Measurements from ENCODE around the gene LGR5.
"Not testable (repeated sequence)": the region's sequence is repeated elsewhere in the genome, so short reads cannot be mapped to it uniquely, and the experiment has no call there.

The LGR5 gene

DNA sequence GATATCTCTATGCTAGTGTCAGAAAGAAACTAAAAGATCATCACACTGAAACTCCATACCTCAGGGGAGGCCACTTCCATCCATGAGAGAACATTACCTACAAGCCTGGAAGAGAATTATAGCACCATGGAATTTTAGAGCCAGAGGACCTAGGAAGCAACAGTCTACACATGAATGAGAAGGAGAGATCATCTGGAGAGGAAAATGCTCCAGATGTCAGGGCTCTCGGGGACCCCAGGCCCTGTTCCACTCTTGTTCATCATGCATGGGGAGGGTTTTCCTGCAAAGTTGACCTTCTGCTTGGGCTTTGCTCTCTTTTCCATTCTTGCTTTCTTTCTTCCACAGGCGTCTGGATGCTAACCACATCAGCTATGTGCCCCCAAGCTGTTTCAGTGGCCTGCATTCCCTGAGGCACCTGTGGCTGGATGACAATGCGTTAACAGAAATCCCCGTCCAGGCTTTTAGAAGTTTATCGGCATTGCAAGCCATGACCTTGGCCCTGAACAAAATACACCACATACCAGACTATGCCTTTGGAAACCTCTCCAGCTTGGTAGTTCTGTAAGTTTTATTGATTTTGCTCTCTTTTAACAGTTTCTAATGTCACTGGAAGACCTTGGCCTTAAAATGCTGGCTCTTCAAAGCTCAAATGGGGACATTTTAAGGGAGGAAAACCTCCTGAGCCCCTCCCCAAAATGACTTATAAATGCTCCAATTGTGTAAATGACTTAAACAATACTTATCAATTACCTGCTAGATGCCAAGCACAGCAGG is 113.3 kb downstream of the LGR5 start:
- no peak for DNase-seq (ENCODE audit: low read depth)

DNA sequence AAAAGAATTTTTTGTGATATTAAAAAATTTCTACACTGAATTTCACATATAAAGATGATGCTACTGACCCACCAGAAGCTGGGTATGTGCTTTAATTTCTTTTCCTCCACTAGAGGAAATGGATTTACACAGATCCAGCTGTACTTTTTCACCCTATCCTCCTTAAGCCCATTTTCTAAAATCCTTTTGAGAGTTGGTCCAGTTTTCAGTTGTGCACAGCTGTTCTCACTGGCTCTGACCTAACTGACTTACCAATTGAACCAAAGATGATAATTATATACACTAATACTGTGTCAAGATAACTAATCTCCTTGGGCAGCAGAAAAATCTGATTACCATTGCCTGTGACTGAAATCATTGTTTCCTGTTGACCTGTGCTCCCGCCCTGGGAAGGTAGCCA is 115.6 kb downstream of the LGR5 start:
- no peak for DNase-seq (ENCODE audit: low read depth)

DNA sequence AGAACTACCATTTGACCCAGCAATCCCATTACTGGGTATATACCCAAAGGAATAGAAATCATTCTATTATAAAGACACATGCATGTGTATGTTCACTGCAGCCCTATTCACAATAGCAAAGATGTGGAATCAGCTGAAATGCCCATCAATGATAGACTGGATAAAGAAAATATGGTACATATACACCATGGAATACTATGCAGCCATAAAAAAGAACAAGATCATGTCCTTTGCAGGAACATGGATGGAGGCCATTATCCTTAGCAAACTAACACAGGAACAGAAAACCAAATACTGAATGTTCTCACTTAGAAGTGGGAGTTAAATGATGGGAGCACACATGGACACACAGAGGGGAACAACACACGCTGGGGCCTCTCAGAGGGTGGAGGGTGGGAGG is 116.2 kb downstream of the LGR5 start:
- not testable (repeated sequence) for DNase-seq (ENCODE audit: low read depth)

DNA sequence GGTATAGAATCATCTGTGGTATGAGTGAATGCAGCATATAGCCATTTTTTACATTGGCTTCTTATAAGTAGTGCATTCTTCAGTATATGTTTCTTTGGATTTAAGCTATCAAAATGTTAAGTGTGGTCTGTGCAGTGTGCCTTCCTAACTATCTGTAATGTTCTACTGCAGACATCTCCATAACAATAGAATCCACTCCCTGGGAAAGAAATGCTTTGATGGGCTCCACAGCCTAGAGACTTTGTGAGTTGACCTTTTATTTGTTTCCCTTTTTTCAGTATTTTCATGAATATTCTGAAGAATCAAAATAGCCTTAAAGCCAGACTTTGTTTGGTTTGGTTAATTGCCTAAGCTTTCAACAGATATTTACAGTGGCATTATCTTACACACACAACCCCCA is 116.8 kb downstream of the LGR5 start:
- DNase-seq (ENCODE audit: low read depth) = no peak

DNA sequence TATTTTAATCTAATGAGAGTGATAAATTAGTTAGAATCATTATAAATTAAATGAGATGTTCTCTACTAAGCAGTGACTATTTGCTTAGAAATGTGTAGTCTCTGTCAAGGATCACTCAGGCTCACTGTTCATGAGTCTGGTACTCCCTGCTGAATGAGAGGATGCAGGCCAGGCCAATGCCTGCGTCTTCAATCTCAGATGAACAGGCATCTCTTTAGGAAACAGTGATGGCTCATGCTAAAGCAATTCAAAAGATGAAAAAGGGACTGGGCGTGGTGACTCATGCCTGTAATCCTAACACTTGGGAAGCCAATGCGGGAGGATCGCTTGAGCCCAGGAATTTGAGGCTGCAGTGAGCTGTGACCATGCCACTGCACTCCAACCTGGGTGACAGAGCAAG is 117.3 kb downstream of the LGR5 start:
- DNase-seq (ENCODE audit: low read depth) = peak; percentile 89

DNA sequence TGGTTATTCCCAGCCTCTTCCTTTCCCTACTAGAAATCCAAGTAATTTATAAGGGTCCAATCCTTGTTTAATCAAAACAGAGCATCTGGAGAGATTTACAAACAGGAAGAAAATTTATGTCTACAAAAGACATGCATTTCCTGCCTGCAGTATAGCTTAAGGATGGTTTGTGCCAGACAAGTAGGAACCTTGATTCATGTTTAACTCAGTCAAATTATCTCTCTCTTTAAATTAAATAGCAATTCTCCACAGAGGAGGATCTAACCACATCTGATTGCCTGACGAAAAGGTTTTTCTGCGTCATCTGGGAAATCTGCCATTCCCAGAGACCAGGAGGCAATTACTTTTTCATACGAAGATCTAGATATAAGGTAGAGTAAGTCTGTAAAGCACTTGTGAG is 118.8 kb downstream of the LGR5 start:
- peak; percentile 64 for DNase-seq (ENCODE audit: low read depth)

DNA sequence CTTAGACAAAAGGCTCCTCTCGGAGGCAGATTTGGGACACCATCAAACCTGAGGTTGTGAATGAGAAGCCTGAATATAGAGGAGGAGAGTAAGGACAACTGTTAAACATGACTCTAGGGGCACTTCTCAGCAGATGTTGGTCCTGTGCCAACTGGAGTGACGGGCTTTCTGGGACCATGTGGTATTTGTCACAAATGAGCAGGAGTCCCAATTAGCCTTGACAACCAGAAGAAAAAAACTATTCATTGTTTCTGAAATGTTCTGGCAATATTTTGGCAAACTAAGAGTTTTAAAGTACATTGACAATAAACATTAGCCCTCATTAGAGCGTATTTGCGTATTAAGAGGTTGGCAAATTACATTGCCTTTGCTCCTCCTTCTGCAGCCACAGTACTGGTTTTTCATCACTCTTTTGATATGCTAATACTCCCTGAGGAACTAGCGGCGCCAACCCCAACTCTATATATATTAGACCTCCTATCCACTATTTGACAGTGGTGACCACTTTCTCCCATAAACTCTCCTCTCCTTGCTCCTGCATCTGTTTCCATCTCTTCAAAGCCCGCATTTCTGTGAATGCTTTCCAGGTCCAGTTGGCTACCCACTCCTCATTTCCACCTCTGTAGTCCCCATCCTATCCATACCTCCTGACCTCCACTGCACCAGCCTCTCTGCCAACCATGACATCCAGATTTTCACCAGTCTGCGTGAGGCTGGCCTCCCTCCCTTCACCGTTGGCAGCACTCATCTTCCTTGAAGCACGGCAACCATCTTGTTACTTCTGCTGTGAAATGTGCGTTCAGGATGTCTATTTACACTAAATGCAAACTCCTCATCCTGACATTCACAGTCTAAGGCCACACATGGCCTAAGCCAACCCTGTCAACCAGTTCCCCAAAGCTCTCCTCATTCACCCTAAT is 123.3 kb downstream of the LGR5 start:
- no peak for DNase-seq (ENCODE audit: low read depth)

DNA sequence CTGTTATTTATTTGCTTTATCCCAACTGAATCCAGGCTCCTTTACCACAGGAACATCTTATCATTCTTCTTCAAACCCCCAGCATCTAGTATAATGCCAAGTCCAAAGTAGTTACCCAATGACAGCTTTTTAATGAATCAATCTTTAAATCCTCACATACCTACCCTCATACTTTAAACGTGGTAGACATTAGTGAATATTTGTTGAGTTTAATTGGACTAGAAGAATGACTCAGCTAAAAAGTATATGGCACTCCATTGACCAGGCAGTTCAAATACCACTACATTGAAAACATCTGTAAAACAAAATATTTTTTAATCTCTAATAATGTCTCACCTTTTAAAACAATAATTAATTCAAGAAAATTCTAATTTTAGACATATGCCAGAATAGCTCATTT is 125.9 kb downstream of the LGR5 start:
- DNase-seq (ENCODE audit: low read depth) = no peak

DNA sequence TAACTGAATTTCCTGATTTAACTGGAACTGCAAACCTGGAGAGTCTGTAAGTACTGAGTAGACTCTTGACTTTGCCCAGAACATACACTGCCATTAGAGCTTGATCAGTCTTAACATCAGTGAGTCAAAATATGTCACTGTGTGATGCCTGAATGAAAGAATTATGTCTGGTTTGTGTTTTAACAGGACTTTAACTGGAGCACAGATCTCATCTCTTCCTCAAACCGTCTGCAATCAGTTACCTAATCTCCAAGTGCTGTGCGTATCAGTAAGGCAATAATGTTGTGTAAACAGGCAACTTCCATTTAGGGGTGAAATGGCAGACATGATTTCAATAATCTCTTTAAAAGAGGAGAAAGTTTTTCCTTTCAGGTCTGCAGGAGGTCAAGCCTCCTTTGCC is 127.1 kb downstream of the LGR5 start:
- no peak for DNase-seq (ENCODE audit: low read depth)

DNA sequence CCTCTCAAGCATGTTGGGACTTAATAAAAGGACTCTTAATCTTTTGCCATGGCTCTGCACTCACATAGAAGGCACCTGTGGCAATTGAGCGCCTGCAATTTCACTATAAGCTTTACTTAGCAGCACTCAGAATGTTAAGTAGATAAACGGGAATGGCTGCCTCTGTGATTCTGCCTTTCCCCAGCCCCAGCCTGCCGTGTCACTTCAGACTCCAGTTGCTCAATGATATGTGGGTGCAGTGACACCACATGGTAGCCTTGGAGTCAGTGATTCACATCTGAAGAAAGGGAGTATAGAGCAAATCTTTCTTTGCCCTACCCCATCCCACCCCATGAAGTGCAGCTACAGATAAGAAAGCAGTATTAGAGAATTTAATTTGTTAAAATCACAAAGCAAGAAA is 127.9 kb downstream of the LGR5 start:
- no peak for DNase-seq (ENCODE audit: low read depth)

DNA sequence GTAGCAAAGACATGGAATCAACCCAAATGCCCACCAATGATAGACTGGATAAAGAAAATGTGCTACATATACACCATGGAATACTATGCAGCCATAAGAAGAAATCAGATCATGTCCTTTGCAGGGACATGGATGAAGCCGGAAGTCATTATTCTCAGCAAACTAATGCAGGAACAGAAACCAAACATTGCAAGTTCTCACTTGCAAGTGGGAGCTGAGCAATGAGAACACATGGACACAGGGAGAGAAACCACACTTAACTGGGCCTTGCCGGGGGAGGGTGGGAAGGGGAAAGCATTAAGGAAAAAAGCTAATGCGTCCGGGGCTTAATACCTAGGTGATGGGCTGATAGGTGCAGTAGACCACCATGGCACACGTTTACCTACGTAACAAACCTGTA is 130.3 kb downstream of the LGR5 start:
- DNase-seq (ENCODE audit: low read depth) = not testable (repeated sequence)

DNA sequence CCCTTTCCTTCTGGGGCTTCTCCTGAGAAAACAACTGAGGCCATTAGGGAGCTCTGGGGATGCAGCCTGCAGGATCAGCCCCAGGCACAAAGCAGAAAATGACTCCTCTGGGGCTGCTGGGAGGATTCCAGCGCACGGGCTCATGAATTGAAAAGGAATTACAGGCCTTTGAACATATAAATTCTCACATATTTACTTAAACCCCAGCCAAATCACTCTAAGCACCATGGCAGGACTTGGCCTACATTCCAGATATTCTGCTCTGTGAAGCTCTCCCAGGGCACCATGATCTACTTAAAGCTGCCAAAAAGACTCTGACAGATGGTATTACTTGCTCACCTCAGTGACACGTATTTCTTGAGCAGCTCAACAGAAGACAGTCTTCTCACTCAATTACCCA is 136.9 kb downstream of the LGR5 start:
- no peak for DNase-seq (ENCODE audit: low read depth)

DNA sequence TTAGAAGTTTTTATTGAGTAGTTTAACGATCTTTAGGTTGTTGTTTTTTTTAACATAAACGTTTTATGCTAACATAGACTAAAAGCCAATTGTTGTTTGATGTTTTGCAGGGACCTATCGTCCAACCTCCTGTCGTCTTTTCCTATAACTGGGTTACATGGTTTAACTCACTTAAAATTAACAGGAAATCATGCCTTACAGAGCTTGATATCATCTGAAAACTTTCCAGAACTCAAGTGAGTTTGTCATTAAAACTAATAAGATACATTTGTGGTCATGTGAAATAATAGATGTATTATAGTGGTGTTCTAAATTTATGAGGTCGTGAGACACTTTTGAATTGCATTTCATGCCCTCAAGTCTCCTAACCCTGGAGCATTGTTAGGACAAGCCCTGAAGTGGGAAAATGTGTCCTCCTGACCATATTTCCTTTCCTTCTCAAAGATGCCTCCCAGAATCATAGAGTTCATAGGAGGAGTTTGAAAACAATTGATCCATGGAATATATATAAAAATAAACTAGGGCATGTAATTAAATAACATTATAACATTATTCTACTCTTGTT is 139.2 kb downstream of the LGR5 start:
- DNase-seq (ENCODE audit: low read depth) = no peak

DNA sequence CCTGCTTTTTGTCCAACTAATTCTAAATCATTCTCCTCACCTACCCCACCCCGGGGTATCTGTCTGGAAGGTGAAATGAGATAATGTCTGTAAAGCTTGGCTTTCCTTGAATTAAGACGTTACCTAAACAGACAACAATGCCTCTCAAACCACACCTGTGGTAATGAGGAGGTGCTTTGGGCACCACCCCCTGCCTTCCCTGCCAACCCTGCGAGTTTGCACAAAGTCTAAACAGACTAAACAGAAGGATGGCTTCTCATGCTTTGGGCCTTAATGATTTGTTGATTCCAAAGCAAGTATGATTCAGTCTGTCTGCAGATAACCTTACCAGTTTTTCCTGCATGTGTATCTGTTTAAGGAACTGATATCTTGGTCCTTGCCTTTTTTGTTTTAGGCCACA is 141.6 kb downstream of the LGR5 start:
- peak; percentile 19 for DNase-seq (ENCODE audit: low read depth)

DNA sequence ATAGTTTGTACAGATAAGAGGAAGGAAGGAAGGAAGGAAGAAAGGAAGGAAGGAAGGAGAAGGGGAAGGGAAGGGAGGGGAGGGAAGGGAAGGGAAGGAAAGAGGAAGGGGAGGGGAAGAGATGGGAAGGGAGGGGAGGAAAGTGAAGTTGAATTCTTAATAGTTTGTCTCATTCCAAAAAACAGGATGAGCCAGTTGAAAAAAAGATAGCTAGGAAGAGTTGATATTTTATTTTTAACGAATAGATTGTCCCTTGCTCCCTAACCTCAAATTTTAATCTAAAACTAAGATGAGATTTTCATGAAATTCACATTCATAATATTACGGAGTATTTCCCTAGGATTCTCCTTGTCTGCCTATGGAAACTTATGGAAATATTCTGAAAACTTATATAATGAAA is 143.3 kb downstream of the LGR5 start:
- DNase-seq (ENCODE audit: low read depth) = no peak

DNA sequence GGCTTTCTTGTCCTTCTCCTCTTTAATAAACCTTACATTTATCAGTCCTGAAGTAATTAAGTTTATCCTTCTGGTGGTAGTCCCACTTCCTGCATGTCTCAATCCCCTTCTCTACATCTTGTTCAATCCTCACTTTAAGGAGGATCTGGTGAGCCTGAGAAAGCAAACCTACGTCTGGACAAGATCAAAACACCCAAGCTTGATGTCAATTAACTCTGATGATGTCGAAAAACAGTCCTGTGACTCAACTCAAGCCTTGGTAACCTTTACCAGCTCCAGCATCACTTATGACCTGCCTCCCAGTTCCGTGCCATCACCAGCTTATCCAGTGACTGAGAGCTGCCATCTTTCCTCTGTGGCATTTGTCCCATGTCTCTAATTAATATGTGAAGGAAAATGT is 144.8 kb downstream of the LGR5 start:
- DNase-seq (ENCODE audit: low read depth) = peak; percentile 21

DNA sequence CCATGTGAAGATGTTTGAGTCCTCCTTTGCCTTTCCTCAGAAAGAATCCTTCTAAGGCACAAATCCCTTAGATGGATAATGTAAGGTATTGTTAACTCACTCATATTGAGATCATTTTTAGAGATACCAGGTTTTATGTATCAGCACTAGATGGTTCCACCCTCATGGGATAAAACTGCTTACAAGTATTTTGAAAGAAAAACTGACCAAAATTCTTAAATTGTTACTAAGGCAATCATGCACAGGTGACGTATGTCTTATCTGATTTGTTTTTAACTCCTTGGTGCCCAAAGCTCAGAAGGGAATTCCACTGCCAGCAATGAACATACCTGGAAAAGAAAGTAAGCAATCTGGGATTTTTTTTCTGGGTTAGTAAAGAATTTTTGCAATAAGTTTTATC is 145.6 kb downstream of the LGR5 start:
- no peak for DNase-seq (ENCODE audit: low read depth)

DNA sequence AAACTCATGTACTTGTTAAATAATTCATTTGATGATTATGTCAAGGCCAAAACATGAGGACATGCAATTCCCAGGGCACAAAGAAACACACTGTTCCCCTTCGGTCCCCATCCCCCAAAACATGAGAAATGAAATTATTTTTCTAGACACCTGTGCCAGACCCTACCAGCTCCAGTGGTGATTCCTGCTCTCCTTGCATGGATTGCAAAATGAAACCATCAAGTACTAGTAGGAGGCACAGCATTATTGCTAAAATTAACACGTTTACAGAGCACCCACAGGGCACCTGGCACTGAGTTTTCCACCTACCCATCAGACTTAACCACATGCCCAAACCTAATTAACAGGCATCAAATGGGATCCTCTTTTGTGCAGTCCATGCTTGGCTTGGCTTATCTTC is 147.4 kb downstream of the LGR5 start:
- no peak for DNase-seq (ENCODE audit: low read depth)

DNA sequence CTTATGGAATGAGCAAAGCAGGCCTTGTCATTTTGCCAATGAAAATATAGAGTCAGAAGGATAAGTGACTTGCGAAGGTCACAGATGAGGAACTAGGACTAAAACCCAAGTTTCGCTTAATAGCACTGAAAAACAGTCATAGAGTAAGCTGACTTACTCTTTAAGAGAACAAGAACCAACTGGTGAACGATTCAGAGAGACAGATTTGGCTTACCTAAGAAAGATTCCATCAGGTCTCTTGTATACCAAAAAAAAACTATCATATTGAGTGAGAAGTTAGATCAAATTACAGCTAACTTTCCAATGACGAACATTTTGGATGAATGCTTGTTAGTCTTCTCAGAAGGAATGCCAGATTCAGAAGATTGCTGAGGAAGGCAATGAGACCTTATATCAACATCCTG is 149.9 kb downstream of the LGR5 start:
- DNase-seq (ENCODE audit: low read depth) = no peak

DNA sequence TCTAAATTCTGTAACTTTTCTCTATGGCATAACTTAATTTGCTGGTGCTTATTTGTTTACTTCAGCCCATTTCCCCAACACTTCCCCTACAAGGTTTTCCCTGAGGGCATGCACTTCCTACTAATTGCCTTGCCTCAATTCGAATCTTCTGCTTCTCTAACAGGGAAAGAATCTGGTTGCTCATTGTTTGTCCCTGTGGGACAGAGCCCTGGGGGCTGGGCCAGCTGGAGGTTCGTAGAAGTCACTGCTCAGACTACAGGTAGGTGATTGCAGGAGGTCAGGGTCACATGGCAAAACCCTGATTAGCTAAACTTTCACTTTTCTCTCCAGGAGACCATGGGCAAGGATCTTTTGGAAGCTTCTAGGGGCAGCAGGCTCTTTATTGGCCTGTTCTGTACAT is 152.0 kb downstream of the LGR5 start:
- no peak for DNase-seq (ENCODE audit: low read depth)

DNA sequence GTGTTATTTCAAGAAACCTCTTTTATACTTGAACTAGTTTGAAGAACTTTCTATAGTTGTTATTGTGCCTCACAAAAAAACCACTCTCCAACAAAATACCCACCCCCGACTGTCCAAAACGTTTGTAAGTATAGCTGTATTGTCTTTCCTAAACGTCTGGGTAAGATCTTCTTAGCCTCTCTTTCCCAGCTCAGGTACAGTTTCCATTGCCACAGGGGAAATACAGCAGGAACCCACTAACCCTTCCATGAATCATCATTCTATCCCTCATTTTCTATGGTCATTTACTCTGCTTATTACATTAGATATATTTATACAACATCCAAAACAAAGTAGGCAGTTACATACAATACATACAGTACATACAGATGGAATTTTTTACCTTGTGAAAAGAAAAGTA is 153.2 kb downstream of the LGR5 start:
- DNase-seq (ENCODE audit: low read depth) = no peak

DNA sequence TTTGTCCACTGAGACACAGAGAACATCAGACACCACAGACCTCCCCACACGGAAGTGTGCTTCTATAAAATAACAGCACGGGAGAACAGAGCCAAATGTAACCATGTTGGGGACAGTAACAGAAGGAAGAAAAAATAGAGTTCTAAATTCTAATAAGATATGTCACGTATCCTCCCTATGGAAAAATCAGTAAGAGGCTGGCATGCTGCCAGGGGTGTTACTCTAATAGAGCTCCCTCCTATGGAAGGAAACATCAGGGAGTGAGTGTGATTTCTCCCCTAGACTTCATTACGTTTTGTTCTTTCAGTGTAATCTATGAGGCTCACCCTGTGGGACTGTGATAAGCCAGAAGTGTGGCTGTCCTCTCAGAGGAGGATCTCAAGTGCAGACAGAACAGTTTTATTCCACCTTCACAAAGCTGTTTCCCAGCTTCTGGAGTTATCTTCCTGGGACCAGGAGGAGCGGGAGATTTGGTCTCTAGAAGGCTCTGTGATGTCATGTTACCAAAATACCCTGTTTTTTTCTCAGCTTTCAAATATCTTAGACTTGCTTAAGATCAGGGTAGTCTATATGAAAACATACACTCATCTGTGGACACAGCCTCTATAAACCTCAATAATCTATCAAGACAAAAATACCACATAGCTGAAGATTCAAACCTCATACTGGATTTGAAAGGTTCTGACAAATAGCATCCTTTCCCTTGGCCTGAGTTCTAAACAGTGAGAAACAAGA is 154.8 kb downstream of the LGR5 start:
- DNase-seq (ENCODE audit: low read depth) = no peak
